K562 (cell line): ENCODE measurements around the gene VMA21. TPM values are rescaled to one million over a fixed set of nuclear protein-coding genes. Genes with fewer than 3 reads are reported as not detected.

Source experiments
- ATAC-seq: fragments of 200-7000 bp; cut with Tn5 transposase; 3 replicates; pipeline ENCODE4 v1.9.1; 2020; ENCODE audit warnings: moderate library complexity
- BruUV-seq: library from RNA; stranded (reverse); fragments of 400-500 nt; replicated peaks from 2 replicates; lab custom pipeline; 2021; lab: Mats Ljungman, UMichigan
- CTCF ChIA-PET: fragments of 300-600 bp; formaldehyde crosslinking; extraction: SDS; loops from one replicate; lab custom pipeline; 2021; ENCODE audit warnings: low intra/inter-chr PET ratio; lab: Yijun Ruan, JAX
- POLR2A ChIA-PET: fragments of 300-600, 350-650 bp; sonication (Branson Sonifier 250); formaldehyde crosslinking; extraction: SDS; loops from one replicate; lab custom pipeline; 2021; ENCODE audit warnings: antibody characterized with exemption, inconsistent platforms; lab: Yijun Ruan, JAX
- DNase-seq, 4 experiments: peaks; one replicate each; pipeline versions ENCODE4 v3.0.0 to v3.0.0-alpha.2; 2011 to 2018; ENCODE audit warnings: low spot score in 3 of 4, mixed read lengths in 3 of 4; ENCODE audit errors: extremely low read depth in 1 of 4
- FAIRE-seq: peaks from 2 replicates; lab custom pipeline; 2011; peaks lifted over from hg19 to GRCh38; lab: Jason Lieb, UNC
- H2AFZ ChIP-seq: 2 replicates; pipeline ENCODE4 v1.6.0; 2011; ENCODE audit warnings: low read depth, low read length, control low read depth, inconsistent platforms
- H3K27ac ChIP-seq: fragments of 200-600 bp; 3 replicates; pipeline ENCODE4 v1.8.0; 2011; ENCODE audit warnings: low read depth, mild to moderate bottlenecking, control low read depth, inconsistent platforms, low read length, moderate library complexity, mixed read lengths; ENCODE audit errors: extremely low read depth
- H3K27me3 ChIP-seq, 2 experiments: fragments of 300-600 bp in 1 of 2; 2 replicates in 1 of 2; 3 replicates in 1 of 2; pipeline versions ENCODE4 v1.6.0 to v1.8.0; 2011; ENCODE audit warnings: inconsistent platforms in 2 of 2, low read length in 2 of 2, mild to moderate bottlenecking in 1 of 2, mixed read lengths in 1 of 2, moderate library complexity in 1 of 2; ENCODE audit not compliant: control insufficient read depth in 2 of 2, insufficient read depth in 2 of 2
- H3K36me3 ChIP-seq: fragments of 300-600 bp; 3 replicates; pipeline ENCODE4 v1.8.0; 2011; ENCODE audit warnings: mild to moderate bottlenecking, low read length, inconsistent platforms; ENCODE audit not compliant: control insufficient read depth, insufficient read depth
- H3K4me1 ChIP-seq, 2 experiments: fragments of 200-600 bp in 1 of 2; replicated peaks in 1 of 2; 2 replicates in 1 of 2; 3 replicates in 1 of 2; pipeline versions ENCODE4 v1.5.1 to v1.8.0; 2011; ENCODE audit warnings: inconsistent platforms in 2 of 2, low read length in 2 of 2, mild to moderate bottlenecking in 1 of 2, mixed read lengths in 1 of 2, moderate library complexity in 1 of 2; ENCODE audit not compliant: control insufficient read depth in 2 of 2, insufficient read depth in 2 of 2
- H3K4me2 ChIP-seq: 2 replicates; pipeline ENCODE4 v1.6.1; 2011; ENCODE audit warnings: low read length, control low read depth, inconsistent platforms, mixed read lengths; ENCODE audit not compliant: insufficient read depth
- H3K4me3 ChIP-seq: fragments of 200-600 bp; sonication (generic), shearing (Covaris generic); 2 replicates; pipeline ENCODE4 v1.5.1; 2016; ENCODE audit warnings: control low read depth, inconsistent platforms
- H3K79me2 ChIP-seq: fragments of 200-600 bp; 3 replicates; pipeline ENCODE4 v1.8.0; 2011; ENCODE audit warnings: low read length, inconsistent platforms; ENCODE audit not compliant: control insufficient read depth, insufficient read depth
- H3K9ac ChIP-seq, 2 experiments: 2 replicates each; pipeline versions ENCODE4 v1.6.0 to v1.6.1; 2011; ENCODE audit warnings: low read depth in 2 of 2, low read length in 2 of 2, control low read depth in 1 of 2, inconsistent platforms in 1 of 2, mild to moderate bottlenecking in 1 of 2, mixed read lengths in 1 of 2; ENCODE audit not compliant: insufficient read depth in 1 of 2
- H3K9me1 ChIP-seq: one replicate; pipeline ENCODE4 v1.6.0; 2011; ENCODE audit warnings: inconsistent platforms, mild to moderate bottlenecking, low read length, moderate library complexity; ENCODE audit not compliant: control insufficient read depth, insufficient read depth
- H3K9me3 ChIP-seq: replicated peaks from 2 replicates; pipeline ENCODE4 v1.5.1; 2011; ENCODE audit warnings: low read depth, low read length, inconsistent platforms; ENCODE audit not compliant: control insufficient read depth, insufficient read depth
- H4K20me1 ChIP-seq: replicated peaks from 2 replicates; pipeline ENCODE4 v1.6.1; 2011; ENCODE audit warnings: low read length, inconsistent platforms, mixed read lengths; ENCODE audit not compliant: control insufficient read depth, insufficient read depth
- HNRNPL ChIP-seq: fragments of 200-400 bp; formaldehyde crosslinking; IDR thresholded peaks from 2 replicates; pipeline ENCODE4 v1.6.1; 2017; ENCODE audit warnings: low read depth, mild to moderate bottlenecking, low read length
- KAT8 ChIP-seq: fragments of 450-650 bp; IDR thresholded peaks from 2 replicates; pipeline ENCODE4 v1.6.1; 2016; ENCODE audit warnings: low read depth, mild to moderate bottlenecking
- POLR2G ChIP-seq: fragments of 200-400 bp; formaldehyde crosslinking; IDR thresholded peaks from 2 replicates; pipeline ENCODE4 v1.6.1; 2017; ENCODE audit warnings: low read depth, mild to moderate bottlenecking, antibody characterized with exemption, low read length, moderate library complexity
- ZBED1 ChIP-seq: IDR thresholded peaks from 2 replicates; pipeline ENCODE4 v1.6.1; 2014
- ZNF316 ChIP-seq: fragments of 450-650 bp; IDR thresholded peaks from 2 replicates; pipeline ENCODE4 v1.6.1; 2016
- WGBS: fragments of 100-300 bp; shearing (Covaris generic); methylation state at CpG from one replicate; pipeline ENCODE4 v1.1.6; 2016; ENCODE audit warnings: low coverage, mixed read lengths; ENCODE audit not compliant: insufficient coverage; ENCODE audit errors: missing lambda C conversion rate; 5-methylcytosine and 5-hydroxymethylcytosine counted together
- in situ Hi-C: fragments of 300-500 bp; cut with MboI; formaldehyde crosslinking; loops from 4 replicates; pipeline ENCODE4 v1.15.0; 2018; ENCODE audit warnings: inconsistent platforms, mixed read lengths
- intact Hi-C: fragments of 100-400 bp; cut with micrococcal nuclease; formaldehyde crosslinking; loops from 2 replicates; pipeline ENCODE4 v1.14.2; 2022
- polyA plus RNA-seq, 8 experiments: library from polyadenylated mRNA; depleted of rRNA in 4 of 8; stranded (reverse) in 5 of 8; unstranded in 3 of 8; fragments of >200 nt; fragmentation: Nextera tagmentation in 2 of 8; fragmentation: Illumina TruSeq in 1 of 8; extraction: Ambion mirVana in 2 of 8; extraction: Trizol in 1 of 8; gene quantifications; 2 replicates each; pipeline versions ENCODE4 v1.2.1 to v1.2.3, GENCODE V29; 2011 to 2014; ENCODE audit warnings: inconsistent platforms in 1 of 8, missing spikeins in 1 of 8
- total RNA-seq, 7 experiments: library from RNA; depleted of rRNA in 6 of 7; stranded (reverse); fragments of >200 nt in 6 of 7; fragmentation: Illumina TruSeq in 2 of 7; extraction: Trizol in 2 of 7; gene quantifications; 2 replicates each; pipeline versions ENCODE4 v1.2.1 to v1.2.3, GENCODE V29; 2011 to 2021; ENCODE audit warnings: low replicate concordance in 1 of 7
- TF ChIP-seq, protein P1 (sequence below): sonication (generic); formaldehyde crosslinking; IDR thresholded peaks from 2 replicates; pipeline ENCODE4 v1.8.1; 2023; ENCODE audit warnings: missing genetic modification reagents, mild to moderate bottlenecking, borderline replicate concordance
- TF ChIP-seq, protein P2 (sequence below): fragments of 450-650 bp; IDR thresholded peaks from 2 replicates; pipeline ENCODE4 v1.7.1; 2018; ENCODE audit warnings: mild to moderate bottlenecking, low read depth; ENCODE audit not compliant: partially characterized antibody

VMA21 gene
- total and polyA plus RNA-seq, 9 of the 15 experiments (the other 6 are each of a cell fraction or from before 2014, with no cell fraction given): 17.5 to 101 (median 47.5) TPM

DNA sequence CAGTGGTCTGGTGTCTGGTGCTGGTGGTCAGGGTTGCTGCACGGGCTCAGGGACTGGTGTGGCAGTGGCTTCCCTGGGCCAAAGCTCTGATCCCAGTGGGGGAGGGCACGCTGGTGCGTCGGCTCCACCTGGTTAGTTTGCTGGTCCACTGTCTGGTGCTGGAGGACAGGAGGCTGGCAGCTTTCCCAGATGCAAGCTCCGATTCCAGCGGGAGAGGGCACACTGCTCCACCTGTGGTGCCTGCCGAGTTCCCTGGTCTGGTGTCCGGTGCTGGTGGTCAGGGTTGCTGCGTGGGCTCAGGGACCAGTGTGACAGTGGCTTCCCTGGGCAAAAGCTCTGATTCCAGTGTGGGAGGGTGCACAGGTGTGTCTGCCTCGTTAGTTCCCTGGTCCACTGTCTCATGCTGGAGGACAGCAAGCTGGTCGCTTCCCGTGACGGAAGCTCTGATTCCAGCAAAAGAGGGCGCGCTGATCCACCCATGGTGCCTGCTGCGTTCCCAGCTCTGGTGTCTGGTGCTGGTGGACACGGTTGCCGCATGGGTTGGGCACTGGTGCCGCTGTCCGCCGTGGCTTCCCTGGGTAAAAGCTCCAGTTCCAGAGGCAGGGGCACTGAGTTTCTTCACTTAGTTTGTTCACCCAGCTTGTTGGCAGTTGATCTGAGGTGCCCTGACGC is 5.8 kb downstream of the VMA21 start:
- DNase-seq (no peak), ATAC-seq (no peak), FAIRE-seq (no peak)
- intact Hi-C loops: no loop called here
- CTCF ChIA-PET: no interaction called here
- 94% methylated on average over 11 of the region's 22 CpGs for WGBS
- peaks cover 78% of the 10 kb centered on the region for H3K36me3 ChIP-seq
- H3K9me1 ChIP-seq: no peaks in the 10 kb centered on the region
- peaks cover 17% of the 10 kb centered on the region for H4K20me1 ChIP-seq
- H3K4me3 ChIP-seq: no peak overlapping the region
- no peak overlapping the region for H2AFZ ChIP-seq
- peaks cover 73% of the 10 kb centered on the region for H3K79me2 ChIP-seq
- in situ Hi-C loops: no loop called here
- TF ChIP-seq KAT8 (no peak), ZNF316 (no peak), ZBED1 (no peak), POLR2G (peak; percentile 22; the same call in 1 of the 2 replicates), HNRNPL (no peak)
- TF ChIP-seq, protein P1, sequence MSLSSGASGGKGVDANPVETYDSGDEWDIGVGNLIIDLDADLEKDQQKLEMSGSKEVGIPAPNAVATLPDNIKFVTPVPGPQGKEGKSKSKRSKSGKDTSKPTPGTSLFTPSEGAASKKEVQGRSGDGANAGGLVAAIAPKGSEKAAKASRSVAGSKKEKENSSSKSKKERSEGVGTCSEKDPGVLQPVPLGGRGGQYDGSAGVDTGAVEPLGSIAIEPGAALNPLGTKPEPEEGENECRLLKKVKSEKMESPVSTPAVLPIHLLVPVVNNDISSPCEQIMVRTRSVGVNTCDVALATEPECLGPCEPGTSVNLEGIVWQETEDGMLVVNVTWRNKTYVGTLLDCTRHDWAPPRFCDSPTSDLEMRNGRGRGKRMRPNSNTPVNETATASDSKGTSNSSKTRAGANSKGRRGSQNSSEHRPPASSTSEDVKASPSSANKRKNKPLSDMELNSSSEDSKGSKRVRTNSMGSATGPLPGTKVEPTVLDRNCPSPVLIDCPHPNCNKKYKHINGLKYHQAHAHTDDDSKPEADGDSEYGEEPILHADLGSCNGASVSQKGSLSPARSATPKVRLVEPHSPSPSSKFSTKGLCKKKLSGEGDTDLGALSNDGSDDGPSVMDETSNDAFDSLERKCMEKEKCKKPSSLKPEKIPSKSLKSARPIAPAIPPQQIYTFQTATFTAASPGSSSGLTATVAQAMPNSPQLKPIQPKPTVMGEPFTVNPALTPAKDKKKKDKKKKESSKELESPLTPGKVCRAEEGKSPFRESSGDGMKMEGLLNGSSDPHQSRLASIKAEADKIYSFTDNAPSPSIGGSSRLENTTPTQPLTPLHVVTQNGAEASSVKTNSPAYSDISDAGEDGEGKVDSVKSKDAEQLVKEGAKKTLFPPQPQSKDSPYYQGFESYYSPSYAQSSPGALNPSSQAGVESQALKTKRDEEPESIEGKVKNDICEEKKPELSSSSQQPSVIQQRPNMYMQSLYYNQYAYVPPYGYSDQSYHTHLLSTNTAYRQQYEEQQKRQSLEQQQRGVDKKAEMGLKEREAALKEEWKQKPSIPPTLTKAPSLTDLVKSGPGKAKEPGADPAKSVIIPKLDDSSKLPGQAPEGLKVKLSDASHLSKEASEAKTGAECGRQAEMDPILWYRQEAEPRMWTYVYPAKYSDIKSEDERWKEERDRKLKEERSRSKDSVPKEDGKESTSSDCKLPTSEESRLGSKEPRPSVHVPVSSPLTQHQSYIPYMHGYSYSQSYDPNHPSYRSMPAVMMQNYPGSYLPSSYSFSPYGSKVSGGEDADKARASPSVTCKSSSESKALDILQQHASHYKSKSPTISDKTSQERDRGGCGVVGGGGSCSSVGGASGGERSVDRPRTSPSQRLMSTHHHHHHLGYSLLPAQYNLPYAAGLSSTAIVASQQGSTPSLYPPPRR (CRISPR knock-in tag): no peak
- TF ChIP-seq, protein P2, sequence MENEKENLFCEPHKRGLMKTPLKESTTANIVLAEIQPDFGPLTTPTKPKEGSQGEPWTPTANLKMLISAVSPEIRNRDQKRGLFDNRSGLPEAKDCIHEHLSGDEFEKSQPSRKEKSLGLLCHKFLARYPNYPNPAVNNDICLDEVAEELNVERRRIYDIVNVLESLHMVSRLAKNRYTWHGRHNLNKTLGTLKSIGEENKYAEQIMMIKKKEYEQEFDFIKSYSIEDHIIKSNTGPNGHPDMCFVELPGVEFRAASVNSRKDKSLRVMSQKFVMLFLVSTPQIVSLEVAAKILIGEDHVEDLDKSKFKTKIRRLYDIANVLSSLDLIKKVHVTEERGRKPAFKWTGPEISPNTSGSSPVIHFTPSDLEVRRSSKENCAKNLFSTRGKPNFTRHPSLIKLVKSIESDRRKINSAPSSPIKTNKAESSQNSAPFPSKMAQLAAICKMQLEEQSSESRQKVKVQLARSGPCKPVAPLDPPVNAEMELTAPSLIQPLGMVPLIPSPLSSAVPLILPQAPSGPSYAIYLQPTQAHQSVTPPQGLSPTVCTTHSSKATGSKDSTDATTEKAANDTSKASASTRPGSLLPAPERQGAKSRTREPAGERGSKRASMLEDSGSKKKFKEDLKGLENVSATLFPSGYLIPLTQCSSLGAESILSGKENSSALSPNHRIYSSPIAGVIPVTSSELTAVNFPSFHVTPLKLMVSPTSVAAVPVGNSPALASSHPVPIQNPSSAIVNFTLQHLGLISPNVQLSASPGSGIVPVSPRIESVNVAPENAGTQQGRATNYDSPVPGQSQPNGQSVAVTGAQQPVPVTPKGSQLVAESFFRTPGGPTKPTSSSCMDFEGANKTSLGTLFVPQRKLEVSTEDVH: no peak
- TF ChIP-seq, all 486 proteins: peak for 1
- BruUV-seq: no TSS peak
- Histone ChIP-seq H3K27ac (no peak overlapping the region), H3K9ac (peak overlapping the region in 1 of 2 experiments; percentile 26; a peak in 1 of 4 replicates), H3K27me3 (no peaks in the 10 kb centered on the region), H3K4me1 (peaks cover 6 to 9% of the 10 kb centered on the region in 2 experiments; a peak in 3 of 5 replicates), H3K4me2 (no peak overlapping the region), H3K9me3 (no peaks in the 10 kb centered on the region)
- POLR2A ChIA-PET: no interaction called here
